MM.1S (cell line): Measurements from ENCODE around the gene ACOXL.

Experiments
- CTCF ChIP-seq: fragments of 300-600 bp; sonication (generic); IDR thresholded peaks from 2 replicates; pipeline ENCODE4 v1.5.1; 2016; ENCODE audit warnings: antibody characterized with exemption, low read length, mixed read lengths
- EZH2 ChIP-seq: fragments of 300-600 bp; sonication (generic); optimal IDR thresholded peaks from 2 replicates; pipeline ENCODE3; 2017; ENCODE audit warnings: low read depth, mild to moderate bottlenecking, antibody characterized with exemption, low read length, mixed read lengths

GRCh38 chr2:111042772-111043771, 310.7 kb downstream of the ACOXL start:
- TF ChIP-seq CTCF (no peak), EZH2 (no peak)
